Measurements from ENCODE around the gene OLFML3. TPM values are rescaled to one million over a fixed set of nuclear protein-coding genes. Genes with fewer than 3 reads are reported as not detected.

Gene OLFML3
- total RNA-seq, 1 experiment from 2014 or later, result 7.0 TPM

- ATAC-seq (no peak), DNase-seq (no peak)
- no peak for TF ChIP-seq EZH2 (IDR thresholded peaks at IDR 0.05; ENCODE audit: low read length, unreplicated experiment)
- no peak for TF ChIP-seq CTCF (conservative IDR thresholded peaks at IDR 0.05; ENCODE audit: low read depth, low read length)
- no peak for TF ChIP-seq EZH2phosphoT487 (IDR thresholded peaks at IDR 0.05; ENCODE audit: borderline replicate concordance, low read length)
- H3K9ac ChIP-seq (ENCODE audit: low read length), result no peak overlapping the region
- no peaks in the 10 kb centered on the region for H3K27me3 ChIP-seq (ENCODE audit: low read length)
- H3K4me1 ChIP-seq (ENCODE audit: insufficient read depth, low read length), result 0 out of 2 replicates have a peak, but pooled peaks cover under 1% of the 10 kb centered on the region
- H3K4me3 ChIP-seq (ENCODE audit: low read length), result no peak overlapping the region
- BruUV-seq (replicated peaks), result no TSS peak
- ChIA-PET POLR2A (ENCODE audit: unreplicated experiment) (no interaction called here), CTCF (no interaction called here)
- no peak overlapping the region for H3K27ac ChIP-seq (ENCODE audit: low read length)
- H3K36me3 ChIP-seq (ENCODE audit: low read depth, low read length), result no peaks in the 10 kb centered on the region
- no peak overlapping the region for H2AFZ ChIP-seq (ENCODE audit: low read length)
- H3K9me3 ChIP-seq (ENCODE audit: low read length), result no peaks in the 10 kb centered on the region
- H3K4me2 ChIP-seq (ENCODE audit: low read length), result no peak overlapping the region
- H3F3A ChIP-seq (ENCODE audit: low read length, unreplicated experiment), result no peaks in the 10 kb centered on the region
- no peaks in the 10 kb centered on the region for H3K9me2 ChIP-seq (replicated peaks; ENCODE audit: low read length)
- no peaks in the 10 kb centered on the region for H3K79me2 ChIP-seq (ENCODE audit: low read length)
- H4K20me1 ChIP-seq (ENCODE audit: low read length), result no peaks in the 10 kb centered on the region
- intact Hi-C loops (cut with micrococcal nuclease), result no loop called here
These were observed 29.7 kb downstream of the OLFML3 start for GRCh38 chr1:114008993-114009392.

- ChIA-PET POLR2A (ENCODE audit: unreplicated experiment) (no interaction called here), CTCF (no interaction called here)
- H3K27ac ChIP-seq (ENCODE audit: low read length), result no peak overlapping the region
- no peaks in the 10 kb centered on the region for H3K9me3 ChIP-seq (ENCODE audit: low read length)
- no peak for TF ChIP-seq EZH2 (IDR thresholded peaks at IDR 0.05; ENCODE audit: low read length, unreplicated experiment)
- no peaks in the 10 kb centered on the region for H3F3A ChIP-seq (ENCODE audit: low read length, unreplicated experiment)
- no TSS peak for BruUV-seq (replicated peaks)
- H2AFZ ChIP-seq (ENCODE audit: low read length), result no peak overlapping the region
- H3K4me3 ChIP-seq (ENCODE audit: low read length), result no peak overlapping the region
- no peak for ATAC-seq
- H3K79me2 ChIP-seq (ENCODE audit: low read length), result no peaks in the 10 kb centered on the region
- no peaks in the 10 kb centered on the region for H3K9me2 ChIP-seq (replicated peaks; ENCODE audit: low read length)
- no peak overlapping the region for H3K4me2 ChIP-seq (ENCODE audit: low read length)
- H3K36me3 ChIP-seq (ENCODE audit: low read depth, low read length), result no peaks in the 10 kb centered on the region
- H3K27me3 ChIP-seq (ENCODE audit: low read length), result no peaks in the 10 kb centered on the region
- H4K20me1 ChIP-seq (ENCODE audit: low read length), result no peaks in the 10 kb centered on the region
- H3K9ac ChIP-seq (ENCODE audit: low read length), result no peak overlapping the region
- intact Hi-C loops (cut with micrococcal nuclease), result no loop called here
- peaks cover 5% of the 10 kb centered on the region; the same call in 1 of the 2 replicates for H3K4me1 ChIP-seq (ENCODE audit: insufficient read depth, low read length)
- peak; percentile 34 for DNase-seq
These were observed 30.1 kb downstream of the OLFML3 start for GRCh38 chr1:114009393-114009792.

- no peaks in the 10 kb centered on the region for H3K9me2 ChIP-seq (replicated peaks; ENCODE audit: low read length)
- H3K9me3 ChIP-seq (ENCODE audit: low read length), result no peaks in the 10 kb centered on the region
- BruUV-seq (replicated peaks), result no TSS peak
- TF ChIP-seq EZH2phosphoT487 (IDR thresholded peaks at IDR 0.05; ENCODE audit: borderline replicate concordance, low read length), result no peak
- no peak for TF ChIP-seq EZH2 (IDR thresholded peaks at IDR 0.05; ENCODE audit: low read length, unreplicated experiment)
- TF ChIP-seq CTCF (conservative IDR thresholded peaks at IDR 0.05; ENCODE audit: low read depth, low read length), result no peak
- H3K4me2 ChIP-seq (ENCODE audit: low read length), result no peak overlapping the region
- intact Hi-C loops (cut with micrococcal nuclease), result no loop called here
- peaks cover 17% of the 10 kb centered on the region for H3K4me1 ChIP-seq (ENCODE audit: insufficient read depth, low read length)
- POLR2A ChIA-PET (ENCODE audit: unreplicated experiment), result no interaction called here
- no peaks in the 10 kb centered on the region for H4K20me1 ChIP-seq (ENCODE audit: low read length)
- no peak for DNase-seq
- H3K36me3 ChIP-seq (ENCODE audit: low read depth, low read length), result no peaks in the 10 kb centered on the region
- CTCF ChIA-PET, result no interaction called here
- no peak overlapping the region for H3K9ac ChIP-seq (ENCODE audit: low read length)
- no peaks in the 10 kb centered on the region for H3K27me3 ChIP-seq (ENCODE audit: low read length)
- H3K27ac ChIP-seq (ENCODE audit: low read length), result no peak overlapping the region
- no peak for ATAC-seq
- no peak overlapping the region for H3K4me3 ChIP-seq (ENCODE audit: low read length)
- H2AFZ ChIP-seq (ENCODE audit: low read length), result no peak overlapping the region
- no peaks in the 10 kb centered on the region for H3F3A ChIP-seq (ENCODE audit: low read length, unreplicated experiment)
- H3K79me2 ChIP-seq (ENCODE audit: low read length), result no peaks in the 10 kb centered on the region
These were observed 31.3 kb downstream of the OLFML3 start for GRCh38 chr1:114010433-114011184.

All from PC-3 (cell line).